ENCODE results near the gene XIRP2. TPM values are rescaled to one million over a fixed set of nuclear protein-coding genes. Genes with fewer than 3 reads are reported as not detected.

Gene XIRP2
- total RNA-seq (2014; rRNA removed; shearing (Covaris generic)), result not detected in 2 replicates

GRCh38 chr2:166888180-166888579, at the start of gene XIRP2:
Gene XIRP2 (plus strand): TSS chr2:166888480. CDS start chr2:166903483, 15,003 bp downstream.
- in situ Hi-C loops (cut with HindIII; ENCODE audit: low sequenced_read_pairs), result no loop called here
- no peak for DNase-seq (ENCODE audit: low spot score)

GRCh38 chr2:166841152-166841551, 47.1 kb upstream of the XIRP2 start:
- in situ Hi-C loops (cut with HindIII; ENCODE audit: low sequenced_read_pairs), result no loop called here
- no peak for DNase-seq (ENCODE audit: low spot score)

GRCh38 chr2:166841679-166842078, 46.6 kb upstream of the XIRP2 start:
- in situ Hi-C loops (cut with HindIII; ENCODE audit: low sequenced_read_pairs), result no loop called here
- DNase-seq (ENCODE audit: low spot score), result no peak

GRCh38 chr2:166844111-166844510, 44.2 kb upstream of the XIRP2 start:
- in situ Hi-C loops (cut with HindIII; ENCODE audit: low sequenced_read_pairs), result no loop called here
- no peak for DNase-seq (ENCODE audit: low spot score)

- no peak for DNase-seq (ENCODE audit: low spot score)
- in situ Hi-C loops (cut with HindIII; ENCODE audit: low sequenced_read_pairs), result no loop called here
Measured at GRCh38 chr2:166862468-166863132, 25.7 kb upstream of the XIRP2 start.

- in situ Hi-C loops (cut with HindIII; ENCODE audit: low sequenced_read_pairs), result no loop called here
- no peak for DNase-seq (ENCODE audit: low spot score)
Measured at GRCh38 chr2:166867874-166868514, 20.3 kb upstream of the XIRP2 start.

GRCh38 chr2:166870346-166870745, 17.9 kb upstream of the XIRP2 start:
- in situ Hi-C loops (cut with HindIII; ENCODE audit: low sequenced_read_pairs), result no loop called here
- DNase-seq (ENCODE audit: low spot score), result no peak

GRCh38 chr2:166881177-166881576, 7.1 kb upstream of the XIRP2 start:
- DNase-seq (ENCODE audit: low spot score), result no peak
- in situ Hi-C loops (cut with HindIII; ENCODE audit: low sequenced_read_pairs), result no loop called here

- in situ Hi-C loops (cut with HindIII; ENCODE audit: low sequenced_read_pairs), result no loop called here
- no peak for DNase-seq (ENCODE audit: low spot score)
Measured at GRCh38 chr2:166882851-166883250, 5.4 kb upstream of the XIRP2 start.

- in situ Hi-C loops (cut with HindIII; ENCODE audit: low sequenced_read_pairs), result no loop called here
- DNase-seq (ENCODE audit: low spot score), result peak; percentile 15
Measured at GRCh38 chr2:166891727-166892126, 3.4 kb downstream of the XIRP2 start.

- in situ Hi-C loops (cut with HindIII; ENCODE audit: low sequenced_read_pairs), result no loop called here
- DNase-seq (ENCODE audit: low spot score), result peak; percentile 8
Measured at GRCh38 chr2:166892397-166892796, 4.1 kb downstream of the XIRP2 start.

GRCh38 chr2:166895243-166895642, 7.0 kb downstream of the XIRP2 start:
- in situ Hi-C loops (cut with HindIII; ENCODE audit: low sequenced_read_pairs), result no loop called here
- DNase-seq (ENCODE audit: low spot score), result no peak

- in situ Hi-C loops (cut with HindIII; ENCODE audit: low sequenced_read_pairs), result no loop called here
- DNase-seq (ENCODE audit: low spot score), result no peak
Measured at GRCh38 chr2:166897666-166898065, 9.4 kb downstream of the XIRP2 start.

- in situ Hi-C loops (cut with HindIII; ENCODE audit: low sequenced_read_pairs), result no loop called here
- no peak for DNase-seq (ENCODE audit: low spot score)
Measured at GRCh38 chr2:166899676-166900075, 11.4 kb downstream of the XIRP2 start.

GRCh38 chr2:166900700-166901099, 12.4 kb downstream of the XIRP2 start:
- no peak for DNase-seq (ENCODE audit: low spot score)
- in situ Hi-C loops (cut with HindIII; ENCODE audit: low sequenced_read_pairs), result no loop called here

GRCh38 chr2:166901336-166901735, 13.1 kb downstream of the XIRP2 start:
- no peak for DNase-seq (ENCODE audit: low spot score)
- in situ Hi-C loops (cut with HindIII; ENCODE audit: low sequenced_read_pairs), result no loop called here

- DNase-seq (ENCODE audit: low spot score), result no peak
- in situ Hi-C loops (cut with HindIII; ENCODE audit: low sequenced_read_pairs), result no loop called here
Measured at GRCh38 chr2:166916987-166917386, 28.7 kb downstream of the XIRP2 start.

GRCh38 chr2:166917415-166917814, 29.1 kb downstream of the XIRP2 start:
- in situ Hi-C loops (cut with HindIII; ENCODE audit: low sequenced_read_pairs), result no loop called here
- DNase-seq (ENCODE audit: low spot score), result no peak

- in situ Hi-C loops (cut with HindIII; ENCODE audit: low sequenced_read_pairs), result no loop called here
- no peak for DNase-seq (ENCODE audit: low spot score)
Measured at GRCh38 chr2:166921261-166921896, 33.1 kb downstream of the XIRP2 start.

- in situ Hi-C loops (cut with HindIII; ENCODE audit: low sequenced_read_pairs), result no loop called here
- no peak for DNase-seq (ENCODE audit: low spot score)
Measured at GRCh38 chr2:166924967-166925366, 36.7 kb downstream of the XIRP2 start.

- DNase-seq (ENCODE audit: low spot score), result no peak
- in situ Hi-C loops (cut with HindIII; ENCODE audit: low sequenced_read_pairs), result no loop called here
Measured at GRCh38 chr2:166926657-166927056, 38.4 kb downstream of the XIRP2 start.

Measured in G401 (cell line).